Endothelial cell of umbilical vein (primary cell): ENCODE data around the gene KCTD18. TPM values are rescaled to one million over a fixed set of nuclear protein-coding genes. Genes with fewer than 3 reads are reported as not detected.
A peak's percentile ranks its signal among the peaks of the same experiment; 100 is the strongest.

ENCODE experiments used
- BruUV-seq: library from RNA; stranded (reverse); fragments of 400-500 nt; replicated peaks from 2 replicates; lab custom pipeline; 2021; lab: Mats Ljungman, UMichigan
- CTCF ChIA-PET: fragments of 300-600, 350-600 bp; sonication (Branson Sonifier 250); formaldehyde crosslinking; loops from one replicate; lab custom pipeline; 2021; ENCODE audit warnings: antibody characterized with exemption, inconsistent platforms; lab: Charles Lee
- POLR2A ChIA-PET: fragments of 300-600, 350-600 bp; sonication (Branson Sonifier 250); formaldehyde crosslinking; loops from one replicate; lab custom pipeline; 2021; ENCODE audit warnings: antibody characterized with exemption, inconsistent platforms; lab: Charles Lee
- DNase-seq: peaks from one replicate; pipeline ENCODE4 v3.0.0-alpha.2; 2011; ENCODE audit warnings: low read depth, low spot score
- FAIRE-seq: peaks from 2 replicates; lab custom pipeline; 2011; peaks lifted over from hg19 to GRCh38; lab: Jason Lieb, UNC
- H2AFZ ChIP-seq: 2 replicates; pipeline ENCODE4 v1.6.0; 2012; ENCODE audit warnings: low read depth, low read length, control low read depth, inconsistent platforms
- H3K27ac ChIP-seq: 2 replicates; pipeline ENCODE4 v1.5.1; 2011; ENCODE audit warnings: low read depth, mild to moderate bottlenecking, control low read depth, low read length, moderate library complexity; ENCODE audit not compliant: insufficient read depth
- H3K27me3 ChIP-seq, 2 experiments: 2 replicates each; pipeline versions ENCODE4 v1.6.0 to v1.6.1; 2011; ENCODE audit warnings: low read length in 2 of 2, mixed read lengths in 1 of 2; ENCODE audit not compliant: control insufficient read depth in 2 of 2, insufficient read depth in 2 of 2
- H3K36me3 ChIP-seq, 2 experiments: 2 replicates in 1 of 2; 3 replicates in 1 of 2; pipeline ENCODE4 v1.5.1; 2011; ENCODE audit warnings: low read length in 2 of 2, mild to moderate bottlenecking in 1 of 2, moderate library complexity in 1 of 2; ENCODE audit not compliant: control insufficient read depth in 2 of 2, insufficient read depth in 2 of 2; ENCODE audit errors: extremely low read depth in 1 of 2
- H3K4me1 ChIP-seq: 3 replicates; pipeline ENCODE4 v1.5.1; 2011; ENCODE audit warnings: mild to moderate bottlenecking, low read length; ENCODE audit not compliant: control insufficient read depth, insufficient read depth; ENCODE audit errors: extremely low read depth
- H3K4me2 ChIP-seq: 2 replicates; pipeline ENCODE4 v1.6.1; 2011; ENCODE audit warnings: low read length, control low read depth, mixed read lengths; ENCODE audit not compliant: insufficient read depth
- H3K4me3 ChIP-seq, 3 experiments: fragments of 200-600 bp in 1 of 3; sonication (generic), shearing (Covaris generic) in 1 of 3; replicated peaks in 1 of 3; 2 replicates each; pipeline ENCODE4 v1.5.1; 2011 to 2016; ENCODE audit warnings: control low read depth in 3 of 3, low read length in 3 of 3, mild to moderate bottlenecking in 2 of 3, inconsistent platforms in 1 of 3, low read depth in 1 of 3, moderate library complexity in 1 of 3; ENCODE audit not compliant: insufficient read depth in 1 of 3
- H3K79me2 ChIP-seq: 2 replicates; pipeline ENCODE4 v1.6.0; 2012; ENCODE audit warnings: low read length, inconsistent platforms; ENCODE audit not compliant: control insufficient read depth, insufficient read depth
- H3K9ac ChIP-seq: replicated peaks from 2 replicates; pipeline ENCODE3; 2011; ENCODE audit warnings: low read length, control low read depth; ENCODE audit not compliant: insufficient read depth; ENCODE audit errors: extremely low read depth
- H3K9me1 ChIP-seq: replicated peaks from 3 replicates; pipeline ENCODE4 v1.6.0; 2011; ENCODE audit warnings: mild to moderate bottlenecking, low read length; ENCODE audit not compliant: control insufficient read depth, insufficient read depth; ENCODE audit errors: extremely low read depth
- H3K9me3 ChIP-seq: replicated peaks from 2 replicates; pipeline ENCODE4 v1.5.1; 2012; ENCODE audit warnings: low read length, inconsistent platforms; ENCODE audit not compliant: control insufficient read depth, insufficient read depth
- H4K20me1 ChIP-seq: replicated peaks from 2 replicates; pipeline ENCODE3; 2011; ENCODE audit warnings: mild to moderate bottlenecking, low read length; ENCODE audit not compliant: control insufficient read depth, insufficient read depth; ENCODE audit errors: extremely low read depth
- EZH2 ChIP-seq: IDR thresholded peaks from 2 replicates; pipeline ENCODE4 v1.6.1; 2012; ENCODE audit warnings: borderline replicate concordance, low read depth, mild to moderate bottlenecking, moderate library complexity, low read length, inconsistent platforms; ENCODE audit not compliant: severe bottlenecking
- FOS ChIP-seq: IDR thresholded peaks from 2 replicates; pipeline ENCODE4 v1.6.1; 2011; ENCODE audit warnings: mild to moderate bottlenecking, low read length, moderate library complexity, borderline replicate concordance; ENCODE audit not compliant: insufficient read depth
- GATA2 ChIP-seq: IDR thresholded peaks from 2 replicates; pipeline ENCODE4 v1.7.0; 2011; ENCODE audit warnings: low read depth, mild to moderate bottlenecking, moderate library complexity, mixed read lengths, low read length; ENCODE audit not compliant: insufficient read length, insufficient read depth
- JUN ChIP-seq: IDR thresholded peaks from 2 replicates; pipeline ENCODE4 v1.6.1; 2011; ENCODE audit warnings: borderline replicate concordance, low read depth; ENCODE audit not compliant: insufficient read length, insufficient read depth
- MYC ChIP-seq: IDR thresholded peaks from one replicate; pipeline ENCODE4 v1.6.1; 2011; ENCODE audit warnings: mild to moderate bottlenecking, low read depth, low read length
- POLR2A ChIP-seq: IDR thresholded peaks from 2 replicates; pipeline ENCODE4 v1.6.1; 2012; ENCODE audit warnings: low read depth, mild to moderate bottlenecking, control low read depth, low read length
- POLR2AphosphoS5 ChIP-seq: IDR thresholded peaks from 2 replicates; pipeline ENCODE4 v1.6.1; 2012; ENCODE audit warnings: low read depth, mild to moderate bottlenecking, control low read depth, low read length, moderate library complexity; ENCODE audit not compliant: insufficient read depth
- dilution Hi-C: fragments of 300-500 bp; cut with MboI; formaldehyde crosslinking; loops from one replicate; pipeline ENCODE4 v1.15.0; 2019; ENCODE audit warnings: low sequenced_read_pairs; ENCODE audit not compliant: extremely low pct_ligation_motif_present
- intact Hi-C: fragments of 100-400 bp; cut with micrococcal nuclease; formaldehyde crosslinking; loops from one replicate; pipeline ENCODE4 v1.10.0; 2022
- polyA plus RNA-seq, 4 experiments: library from polyadenylated mRNA; depleted of rRNA in 3 of 4; stranded (reverse) in 3 of 4; unstranded in 1 of 4; fragments of >200 nt; gene quantifications; 2 replicates each; pipeline versions ENCODE4 v1.2.1 to v1.2.3, GENCODE V29; 2011 to 2012; ENCODE audit warnings: missing spikeins in 1 of 4
- total RNA-seq: library from RNA; stranded (reverse); gene quantifications from 2 replicates; pipeline ENCODE4 v1.2.3, GENCODE V29; 2021
- TF ChIP-seq, protein P1 (sequence below), 2 donors: IDR thresholded peaks; 1 replicate in 1 of 2; 2 replicates in 1 of 2; pipeline ENCODE4 v1.5.1; 2011; ENCODE audit warnings: low read length in 2 of 2, mild to moderate bottlenecking in 2 of 2, moderate library complexity in 2 of 2, control low read depth in 1 of 2, inconsistent platforms in 1 of 2, low read depth in 1 of 2; ENCODE audit not compliant: insufficient read depth in 1 of 2; ENCODE audit errors: extremely low read depth in 1 of 2
- TF ChIP-seq, protein P2 (sequence below): IDR thresholded peaks from 2 replicates; pipeline ENCODE4 v1.6.1; 2011; ENCODE audit not compliant: insufficient read depth, insufficient read length

Gene KCTD18
- total and polyA plus RNA-seq, 2 donors (not counting 3 experiments of a cell fraction or from before 2014, with no cell fraction given) = 2.6 to 6.6 TPM

DNA sequence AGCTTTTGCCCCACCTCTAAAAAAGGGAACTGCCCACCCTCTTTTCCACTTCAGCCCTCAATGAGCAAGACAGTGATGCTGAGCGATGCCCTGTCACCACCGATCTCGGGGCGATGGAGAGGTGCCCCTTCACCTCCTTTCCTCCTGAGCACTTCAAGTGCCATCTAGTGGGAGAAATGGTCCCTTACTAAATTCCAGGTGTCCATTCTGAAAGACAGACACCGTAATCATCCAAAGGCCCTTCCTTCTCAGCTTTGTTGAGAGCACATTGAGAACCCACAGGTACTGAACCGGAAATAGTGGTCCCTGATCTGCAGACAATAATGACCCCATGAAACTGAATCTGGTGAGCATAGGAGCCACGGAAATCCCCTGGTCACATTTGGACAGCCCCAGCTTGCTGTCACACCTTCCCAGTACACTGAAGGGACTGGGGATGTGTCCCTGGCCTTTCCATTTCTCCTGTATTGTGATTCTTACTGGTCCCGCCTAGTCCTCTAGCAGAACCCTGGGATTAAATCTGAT, 38.5 kb downstream of the KCTD18 start:
- BruUV-seq = no TSS peak

DNA sequence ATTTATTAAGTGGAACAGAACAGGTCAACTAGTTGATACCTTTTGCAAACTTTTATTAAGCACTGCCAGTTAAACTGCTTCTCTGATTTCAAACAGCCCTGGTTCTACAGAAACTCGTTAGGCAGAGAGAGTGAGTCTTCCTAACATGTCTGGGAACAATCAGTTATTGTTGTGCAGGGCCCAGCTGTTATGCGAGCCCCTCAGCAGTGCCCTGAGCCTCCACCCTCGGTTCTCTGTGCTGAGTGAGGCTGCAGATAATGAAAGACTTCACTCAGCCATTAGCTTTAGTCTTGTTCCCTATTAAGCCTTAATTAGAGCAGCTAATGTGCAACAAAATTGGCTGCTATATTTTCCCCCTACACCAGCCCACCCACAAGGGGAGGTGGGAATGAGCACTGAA, 39.6 kb downstream of the KCTD18 start:
- DNase-seq (no peak), FAIRE-seq (no peak)
- ChIA-PET CTCF (interaction anchor here (0.8 to 4.2 kb wide), 8 partner anchors 9 to 503 kb away, joined by 3 to 32 read pairs (median 4); partner anchors contain the start of gene SPATS2L), POLR2A (no interaction called here)
- no peak overlapping the region for H2AFZ ChIP-seq
- no peaks in the 10 kb centered on the region for H3K9me1 ChIP-seq
- no peak overlapping the region for H3K4me2 ChIP-seq
- H3K79me2 ChIP-seq = no peaks in the 10 kb centered on the region
- BruUV-seq = no TSS peak
- H3K27ac ChIP-seq = no peak overlapping the region
- H3K27me3 ChIP-seq = no peaks in the 10 kb centered on the region
- H3K36me3 ChIP-seq = peaks cover 5 to 12% of the 10 kb centered on the region in 2 experiments
- dilution Hi-C loops (no loop called here), intact Hi-C loops (no loop called here)
- no peak overlapping the region for H3K9ac ChIP-seq
- H3K4me3 ChIP-seq = no peak overlapping the region
- no peaks in the 10 kb centered on the region for H4K20me1 ChIP-seq
- H3K4me1 ChIP-seq = no peaks in the 10 kb centered on the region
- H3K9me3 ChIP-seq = no peaks in the 10 kb centered on the region
- no peak for TF ChIP-seq MYC
- TF ChIP-seq, protein P1, sequence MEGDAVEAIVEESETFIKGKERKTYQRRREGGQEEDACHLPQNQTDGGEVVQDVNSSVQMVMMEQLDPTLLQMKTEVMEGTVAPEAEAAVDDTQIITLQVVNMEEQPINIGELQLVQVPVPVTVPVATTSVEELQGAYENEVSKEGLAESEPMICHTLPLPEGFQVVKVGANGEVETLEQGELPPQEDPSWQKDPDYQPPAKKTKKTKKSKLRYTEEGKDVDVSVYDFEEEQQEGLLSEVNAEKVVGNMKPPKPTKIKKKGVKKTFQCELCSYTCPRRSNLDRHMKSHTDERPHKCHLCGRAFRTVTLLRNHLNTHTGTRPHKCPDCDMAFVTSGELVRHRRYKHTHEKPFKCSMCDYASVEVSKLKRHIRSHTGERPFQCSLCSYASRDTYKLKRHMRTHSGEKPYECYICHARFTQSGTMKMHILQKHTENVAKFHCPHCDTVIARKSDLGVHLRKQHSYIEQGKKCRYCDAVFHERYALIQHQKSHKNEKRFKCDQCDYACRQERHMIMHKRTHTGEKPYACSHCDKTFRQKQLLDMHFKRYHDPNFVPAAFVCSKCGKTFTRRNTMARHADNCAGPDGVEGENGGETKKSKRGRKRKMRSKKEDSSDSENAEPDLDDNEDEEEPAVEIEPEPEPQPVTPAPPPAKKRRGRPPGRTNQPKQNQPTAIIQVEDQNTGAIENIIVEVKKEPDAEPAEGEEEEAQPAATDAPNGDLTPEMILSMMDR (IDR thresholded peaks at IDR 0.05; ENCODE audit: extremely low read depth in 1 of 2, insufficient read depth in 1 of 2, low read depth in 1 of 2, low read length in 2 of 2) = no peak
- TF ChIP-seq GATA2 = no peak
- no peak for TF ChIP-seq JUN
- TF ChIP-seq FOS = no peak
- TF ChIP-seq POLR2AphosphoS5 = no peak
- TF ChIP-seq, protein P2, sequence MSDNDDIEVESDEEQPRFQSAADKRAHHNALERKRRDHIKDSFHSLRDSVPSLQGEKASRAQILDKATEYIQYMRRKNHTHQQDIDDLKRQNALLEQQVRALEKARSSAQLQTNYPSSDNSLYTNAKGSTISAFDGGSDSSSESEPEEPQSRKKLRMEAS = no peak
- TF ChIP-seq EZH2 = no peak
- TF ChIP-seq POLR2A = no peak

More for the DNA sequence above, 38.5 kb downstream of the KCTD18 start:
- ChIA-PET POLR2A (no interaction called here), CTCF (interaction anchor here (0.8 to 4.2 kb wide), 12 partner anchors 11 to 504 kb away, joined by 3 to 32 read pairs (median 4); partner anchors contain the start of gene SPATS2L)
- intact Hi-C loops (loop anchor here (1.0 kb wide), 1 partner anchor 491 kb away; no protein-coding TSS in a partner anchor), dilution Hi-C loops (no loop called here)
- TF ChIP-seq, protein P1 (IDR thresholded peaks at IDR 0.05; ENCODE audit: extremely low read depth in 1 of 2, insufficient read depth in 1 of 2, low read depth in 1 of 2, low read length in 2 of 2) = peak; percentile 30 to 45
- no peak for TF ChIP-seq MYC
- no peak overlapping the region for H3K4me3 ChIP-seq
- no peaks in the 10 kb centered on the region for H3K4me1 ChIP-seq
- no peaks in the 10 kb centered on the region for H3K79me2 ChIP-seq
- H3K36me3 ChIP-seq = peaks cover 5 to 12% of the 10 kb centered on the region in 2 experiments
- H4K20me1 ChIP-seq = no peaks in the 10 kb centered on the region
- H3K27me3 ChIP-seq = no peaks in the 10 kb centered on the region
- no peak overlapping the region for H2AFZ ChIP-seq
- DNase-seq (peak; percentile 21), FAIRE-seq (no peak)
- no peaks in the 10 kb centered on the region for H3K9me1 ChIP-seq
- no peak overlapping the region for H3K4me2 ChIP-seq
- no peak overlapping the region for H3K27ac ChIP-seq
- no peak overlapping the region for H3K9ac ChIP-seq
- no peaks in the 10 kb centered on the region for H3K9me3 ChIP-seq
